Epithelial cell of proximal tubule (primary cell): ENCODE results near the gene DCTN4. TPM values are rescaled to one million over a fixed set of nuclear protein-coding genes. Genes with fewer than 3 reads are reported as not detected.

Source experiments
- DNase-seq: peaks from one replicate; pipeline ENCODE4 v3.0.0-alpha.2; 2011; ENCODE audit warnings: low read depth
- H3K4me3 ChIP-seq: 2 replicates; pipeline ENCODE4 v1.5.1; 2011; ENCODE audit warnings: low read depth, mild to moderate bottlenecking, low read length
- CTCF ChIP-seq: conservative IDR thresholded peaks from 2 replicates; pipeline ENCODE4 v1.5.1; 2012; ENCODE audit warnings: low read depth, mild to moderate bottlenecking, low read length
- total RNA-seq: library from RNA; depleted of rRNA; stranded (reverse); fragments of >200 nt; gene quantifications from 2 replicates; pipeline ENCODE4 v1.2.3, GENCODE V29; 2015

DCTN4 gene
- total RNA-seq, 1 donor from 2014 or later: 29.0 TPM

- TF ChIP-seq CTCF: no peak
- H3K4me3 ChIP-seq: peak overlapping the region; percentile 96
- no peak for DNase-seq
These were observed 19.3 kb upstream of the DCTN4 start for GRCh38 chr5:150778088-150778516.

GRCh38 chr5:150777685-150778084 is 18.9 kb upstream of the DCTN4 start:
- TF ChIP-seq CTCF: no peak
- DNase-seq: no peak
- H3K4me3 ChIP-seq: peak overlapping the region; percentile 96

- peak; percentile 57 for DNase-seq
- no peak for TF ChIP-seq CTCF
- H3K4me3 ChIP-seq: no peak overlapping the region
These were observed 15.3 kb upstream of the DCTN4 start for GRCh38 chr5:150774145-150774544.

- no peak for TF ChIP-seq CTCF
- no peak overlapping the region for H3K4me3 ChIP-seq
- no peak for DNase-seq
These were observed 12.4 kb upstream of the DCTN4 start for GRCh38 chr5:150771034-150771795.

- no peak for TF ChIP-seq CTCF
- H3K4me3 ChIP-seq: no peak overlapping the region
- DNase-seq: no peak
These were observed 7.4 kb upstream of the DCTN4 start for GRCh38 chr5:150766251-150766650.

- no peak overlapping the region for H3K4me3 ChIP-seq
- TF ChIP-seq CTCF: no peak
- no peak for DNase-seq
These were observed 7.0 kb upstream of the DCTN4 start for GRCh38 chr5:150765799-150766169.
